GM12878 (cell line): ENCODE data around the gene TXNRD1. TPM values are rescaled to one million over a fixed set of nuclear protein-coding genes. Genes with fewer than 3 reads are reported as not detected.

Source experiments
- ATAC-seq: fragments of 200-7000 bp; cut with Tn5 transposase; 3 replicates; pipeline ENCODE4 v1.9.1; 2020; ENCODE audit warnings: mild to moderate bottlenecking, moderate library complexity
- BruUV-seq: library from RNA; stranded (reverse); fragments of 400-500 nt; replicated peaks from 2 replicates; lab custom pipeline; 2021; lab: Mats Ljungman, UMichigan
- CTCF ChIA-PET: fragments of 300-600 bp; sonication (Branson Sonifier 250); formaldehyde crosslinking; extraction: SDS; loops from one replicate; lab custom pipeline; 2021; ENCODE audit warnings: inconsistent platforms; lab: Yijun Ruan, JAX
- POLR2A ChIA-PET: fragments of 350-600 bp; formaldehyde crosslinking; extraction: SDS; loops from one replicate; lab custom pipeline; 2021; ENCODE audit warnings: inconsistent platforms; lab: Charles Lee
- RAD21 ChIA-PET: fragments of 300-600 bp; sonication (Branson Sonifier 250); formaldehyde crosslinking; loops from one replicate; lab custom pipeline; 2023; ENCODE audit warnings: antibody characterized with exemption; ENCODE audit not compliant: unreplicated experiment; lab: Charles Lee
- SMC1A ChIA-PET: fragments of 300-600 bp; sonication (Branson Sonifier 250); formaldehyde crosslinking; loops from one replicate; lab custom pipeline; 2023; ENCODE audit not compliant: unreplicated experiment, uncharacterized antibody; lab: Charles Lee
- DNase-seq: peaks from one replicate; pipeline ENCODE4 v3.0.0-alpha.2; 2011; ENCODE audit warnings: low read depth, low spot score
- FAIRE-seq: peaks from 3 replicates; lab custom pipeline; 2011; peaks lifted over from hg19 to GRCh38; lab: Jason Lieb, UNC
- H2AFZ ChIP-seq: 2 replicates; pipeline ENCODE4 v1.6.0; 2011; ENCODE audit warnings: low read depth, low read length, control low read depth; ENCODE audit not compliant: control insufficient read depth
- H3K27ac ChIP-seq: 2 replicates; pipeline ENCODE4 v1.5.1; 2011; ENCODE audit warnings: control low read depth; ENCODE audit not compliant: control insufficient read depth, insufficient read depth
- H3K27me3 ChIP-seq, 2 experiments: replicated peaks in 1 of 2; 2 replicates each; pipeline versions ENCODE4 v1.6.0 to v1.6.1; 2011; ENCODE audit warnings: low read length in 1 of 2; ENCODE audit not compliant: control insufficient read depth in 2 of 2, insufficient read depth in 2 of 2
- H3K36me3 ChIP-seq, 2 experiments: 2 replicates each; pipeline ENCODE4 v1.5.1; 2011; ENCODE audit warnings: low read length in 1 of 2; ENCODE audit not compliant: control insufficient read depth in 2 of 2, insufficient read depth in 2 of 2
- H3K4me1 ChIP-seq: 2 replicates; pipeline ENCODE4 v1.6.1; 2011; ENCODE audit warnings: mild to moderate bottlenecking, low read length, moderate library complexity, mixed read lengths; ENCODE audit not compliant: control insufficient read depth, insufficient read depth
- H3K4me2 ChIP-seq: 2 replicates; pipeline ENCODE4 v1.6.0; 2011; ENCODE audit warnings: control low read depth; ENCODE audit not compliant: control insufficient read depth, insufficient read depth
- H3K4me3 ChIP-seq: fragments of 200-600 bp; sonication (generic); 2 replicates; pipeline ENCODE4 v1.5.1; 2016
- H3K79me2 ChIP-seq: 2 replicates; pipeline ENCODE4 v1.6.0; 2011; ENCODE audit warnings: low read length; ENCODE audit not compliant: control insufficient read depth, insufficient read depth
- H3K9ac ChIP-seq: 2 replicates; pipeline ENCODE4 v1.8.0; 2011; ENCODE audit warnings: low read length, control low read depth, mixed read lengths; ENCODE audit not compliant: control insufficient read depth, insufficient read depth
- H3K9me3 ChIP-seq: replicated peaks from 3 replicates; pipeline ENCODE4 v1.5.1; 2011; ENCODE audit warnings: mild to moderate bottlenecking, low read length; ENCODE audit not compliant: control insufficient read depth, insufficient read depth
- H4K20me1 ChIP-seq: 2 replicates; pipeline ENCODE4 v1.6.0; 2011; ENCODE audit not compliant: control insufficient read depth, insufficient read depth
- CREB1 ChIP-seq: IDR thresholded peaks from 2 replicates; pipeline ENCODE4 v1.6.1; 2012; ENCODE audit warnings: low read depth, mild to moderate bottlenecking, inconsistent platforms
- JUND ChIP-seq: IDR thresholded peaks from 2 replicates; pipeline ENCODE4 v1.6.1; 2012; ENCODE audit warnings: low read depth, mild to moderate bottlenecking, low read length, improper control_type of control experiment, moderate library complexity
- NFYB ChIP-seq: IDR thresholded peaks from 2 replicates; pipeline ENCODE4 v1.6.1; 2011; ENCODE audit warnings: low read depth, mild to moderate bottlenecking, low read length, improper control_type of control experiment, moderate library complexity; ENCODE audit not compliant: insufficient read depth
- NR2F1 ChIP-seq: fragments of 450-650 bp; conservative IDR thresholded peaks from 2 replicates; pipeline ENCODE4 v1.6.1; 2017; ENCODE audit warnings: mild to moderate bottlenecking
- PKNOX1 ChIP-seq: fragments of 450-650 bp; IDR thresholded peaks from 2 replicates; pipeline ENCODE4 v1.6.1; 2016; ENCODE audit warnings: mild to moderate bottlenecking
- SREBF2 ChIP-seq: IDR thresholded peaks from 2 replicates; pipeline ENCODE4 v1.6.1; 2012; ENCODE audit warnings: mild to moderate bottlenecking, low read length
- SUPT20H ChIP-seq: IDR thresholded peaks from 2 replicates; pipeline ENCODE4 v1.6.1; 2011; ENCODE audit warnings: low read depth, mild to moderate bottlenecking, low read length, moderate library complexity, borderline replicate concordance; ENCODE audit not compliant: control insufficient read depth
- ZBED1 ChIP-seq: IDR thresholded peaks from 2 replicates; pipeline ENCODE4 v1.6.1; 2016; ENCODE audit warnings: borderline replicate concordance
- ZBTB11 ChIP-seq: fragments of 450-650 bp; formaldehyde crosslinking; IDR thresholded peaks from 2 replicates; pipeline ENCODE4 v1.5.0; 2022; ENCODE audit warnings: mild to moderate bottlenecking, missing genetic modification characterization
- ZBTB33 ChIP-seq: fragments of 450-650 bp; IDR thresholded peaks from 2 replicates; pipeline ENCODE4 v1.6.1; 2017; ENCODE audit warnings: mild to moderate bottlenecking
- ZNF592 ChIP-seq: fragments of 450-650 bp; IDR thresholded peaks from 2 replicates; pipeline ENCODE4 v1.6.1; 2017; ENCODE audit warnings: mild to moderate bottlenecking, moderate library complexity
- ZZZ3 ChIP-seq: IDR thresholded peaks from 2 replicates; pipeline ENCODE4 v1.6.1; 2011; ENCODE audit warnings: low read depth; ENCODE audit not compliant: control insufficient read depth, insufficient read length
- WGBS: methylation state at CpG from one replicate; pipeline ENCODE4 v1.1.6; 2016; ENCODE audit warnings: low lambda C conversion rate; ENCODE audit not compliant: insufficient replicate concordance, insufficient coverage; ENCODE audit errors: missing lambda C conversion rate; 5-methylcytosine and 5-hydroxymethylcytosine counted together
- in situ Hi-C: fragments of 300-500 bp; cut with MboI; formaldehyde crosslinking; loops from 9 replicates; pipeline ENCODE4 v1.14.3; 2018; ENCODE audit warnings: mixed read lengths
- intact Hi-C: fragments of 100-400 bp; cut with micrococcal nuclease; formaldehyde crosslinking; loops from one replicate; pipeline ENCODE4 v1.14.2; 2022; ENCODE audit not compliant: unreplicated experiment
- polyA plus RNA-seq, 11 experiments: library from polyadenylated mRNA; depleted of rRNA in 4 of 11; unstranded in 6 of 11; stranded (reverse) in 5 of 11; fragments of >200 nt; fragmentation: Nextera tagmentation in 4 of 11; fragmentation: Illumina TruSeq in 1 of 11; extraction: Ambion mirVana in 4 of 11; extraction: Trizol in 1 of 11; gene quantifications; 1 replicate in 1 of 11; 2 replicates in 10 of 11; pipeline versions ENCODE4 v1.2.1 to v1.2.3, GENCODE V29; 2011 to 2016; ENCODE audit warnings: inconsistent platforms in 2 of 11, missing spikeins in 2 of 11, low read depth in 1 of 11
- total RNA-seq, 4 experiments: library from RNA; depleted of rRNA in 3 of 4; stranded (reverse); fragments of >200 nt in 3 of 4; fragmentation: Illumina TruSeq in 1 of 4; extraction: Trizol in 1 of 4; gene quantifications; 2 replicates each; pipeline versions ENCODE4 v1.2.1 to v1.2.3, GENCODE V29; 2013 to 2021

Gene TXNRD1
- total and polyA plus RNA-seq, 10 of the 15 experiments (the other 5 are each of a cell fraction or from before 2014, with no cell fraction given) = 52.6 to 84.6 (median 67.8) TPM

DNA sequence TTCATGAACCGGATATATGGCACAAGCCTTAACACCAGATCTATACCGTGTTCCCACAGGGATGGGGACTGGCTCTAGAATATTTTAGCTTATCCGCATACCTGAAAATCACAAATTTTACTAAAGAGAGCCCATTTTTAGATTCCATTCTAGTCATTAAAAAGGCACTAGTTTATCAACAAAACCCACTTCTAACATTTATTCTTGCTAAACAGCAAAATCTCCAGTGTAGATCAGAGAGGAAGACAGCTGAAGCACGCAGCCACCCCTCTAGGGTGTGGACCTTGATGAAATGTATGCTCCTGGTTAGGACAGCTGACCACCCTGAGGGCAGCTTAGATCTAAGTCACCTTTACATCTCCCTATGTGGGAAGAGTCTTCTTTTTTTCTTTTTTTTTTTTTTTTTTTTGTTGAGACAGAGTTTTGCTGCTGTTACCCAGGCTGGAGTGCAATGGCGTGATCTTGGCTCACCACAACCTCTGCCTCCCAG, 150.4 kb downstream of the TXNRD1 start (continued):
- TF ChIP-seq ZZZ3 = no peak
- no peak for TF ChIP-seq JUND
- TF ChIP-seq CREB1 = no peak
- no peak for TF ChIP-seq NR2F1
- no peak for TF ChIP-seq ZBTB33
- TF ChIP-seq ZBED1 = no peak
- no peak for TF ChIP-seq ZBTB11
- TF ChIP-seq, all 136 proteins: peak for 0

DNA sequence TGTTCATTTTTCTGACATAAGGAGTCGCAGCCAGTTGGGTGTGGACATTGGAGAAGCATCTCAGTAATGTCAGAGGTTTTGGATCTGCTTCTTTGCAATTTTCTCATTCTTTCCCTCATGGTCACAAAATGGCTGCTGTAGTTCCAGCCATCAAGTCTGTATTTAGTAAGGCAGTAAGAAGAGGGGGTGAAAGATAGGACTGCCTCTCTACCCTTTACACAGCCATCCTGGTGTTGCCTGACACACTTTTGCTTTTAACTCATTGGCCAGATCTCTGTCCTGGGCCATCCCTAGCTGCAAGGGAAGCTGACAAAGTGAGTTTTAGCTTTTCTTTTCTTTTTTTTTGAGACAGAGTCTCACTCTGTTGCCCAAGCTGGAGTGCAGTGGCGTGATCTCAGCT, 154.1 kb downstream of the TXNRD1 start:
- ChIA-PET POLR2A (no interaction called here), RAD21 (interaction anchor here (0.6 kb wide), 1 partner anchor 1631 kb away, joined by 3 read pairs; no protein-coding TSS in a partner anchor), SMC1A (interaction anchor here (0.6 kb wide), 1 partner anchor 434 kb away, joined by 3 read pairs; no protein-coding TSS in a partner anchor), CTCF (interaction anchor here (1.1 kb wide), 1 partner anchor 170 kb away, joined by 3 read pairs; no protein-coding TSS in a partner anchor)
- Histone ChIP-seq H3K9ac (no peak overlapping the region), H3K4me2 (no peak overlapping the region), H3K27ac (no peak overlapping the region), H2AFZ (no peak overlapping the region), H3K36me3 (no peaks in the 10 kb centered on the region), H3K4me1 (no peaks in the 10 kb centered on the region), H3K79me2 (no peaks in the 10 kb centered on the region), H3K27me3 (no peaks in the 10 kb centered on the region), H3K9me3 (no peaks in the 10 kb centered on the region; the same call in 2 of the 3 replicates), H4K20me1 (no peaks in the 10 kb centered on the region), H3K4me3 (no peak overlapping the region)
- ATAC-seq (no peak), FAIRE-seq (no peak), DNase-seq (no peak)
- 66% methylated on average over 2 of the region's 2 CpGs for WGBS
- BruUV-seq = no TSS peak
- intact Hi-C loops (no loop called here), in situ Hi-C loops (no loop called here)
- TF ChIP-seq SUPT20H (no peak), NFYB (no peak), ZNF592 (no peak), SREBF2 (no peak), PKNOX1 (no peak)
